Measurements from ENCODE around the gene C4orf50. TPM values are rescaled to one million over a fixed set of nuclear protein-coding genes. Genes with fewer than 3 reads are reported as not detected.

The C4orf50 gene
- total and polyA plus RNA-seq, 2 of the 4 experiments (the other 2 are of a cell fraction): not detected

DNA sequence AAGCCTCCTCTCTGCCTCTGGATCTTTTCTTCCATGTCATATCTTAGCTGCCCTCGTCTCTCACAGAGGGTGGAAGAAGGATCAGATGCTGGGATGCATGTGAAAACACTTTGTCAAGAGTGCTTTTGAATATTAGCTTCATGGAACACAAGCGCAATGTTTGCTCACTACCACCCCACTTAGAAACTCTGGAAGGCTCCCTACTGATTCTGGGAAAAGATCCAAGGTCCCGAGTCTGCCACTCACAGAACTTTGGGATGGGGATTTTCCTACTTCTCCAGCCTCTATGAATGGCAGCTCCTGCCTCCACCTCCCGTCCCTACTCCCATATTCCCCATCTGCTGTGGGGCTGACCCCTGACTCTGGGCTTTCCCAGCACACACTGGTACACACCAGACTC, 85.1 kb downstream of the C4orf50 start:
- Histone ChIP-seq H3K27me3 (ENCODE audit: control insufficient read depth, insufficient read depth, low read length) (peaks cover 12% of the 10 kb centered on the region), H2BK120ac (ENCODE audit: low read depth, low read length) (no peak overlapping the region), H2AK9ac (replicated peaks; ENCODE audit: low read depth, low read length, poor library complexity) (no peak overlapping the region), H3K9ac (ENCODE audit: low read depth, low read length) (no peak overlapping the region), H2AFZ (replicated peaks; ENCODE audit: low read length, poor library complexity) (no peak overlapping the region), H3K9me3 (ENCODE audit: control insufficient read depth, insufficient read depth, low read length) (no peaks in the 10 kb centered on the region), H3K27ac (ENCODE audit: insufficient read depth, low read length) (no peak overlapping the region), H3K18ac (ENCODE audit: low read depth, low read length) (no peak overlapping the region), H4K91ac (ENCODE audit: insufficient read depth, low read depth, low read length) (no peak overlapping the region), H3K4ac (ENCODE audit: low read depth, low read length) (no peak overlapping the region), H2BK20ac (ENCODE audit: low read depth, low read length) (no peak overlapping the region), H3K36me3 (ENCODE audit: control insufficient read depth, insufficient read depth, low read length) (no peaks in the 10 kb centered on the region), H3K79me1 (ENCODE audit: low read depth in 1 of 2, low read length in 2 of 2) (no peaks in the 10 kb centered on the region), H3K4me2 (ENCODE audit: low read depth, low read length) (no peak overlapping the region), H2AK5ac (ENCODE audit: low read depth, low read length) (no peak overlapping the region), H2BK15ac (ENCODE audit: low read depth, low read length) (no peak overlapping the region), H4K5ac (ENCODE audit: low read depth, low read length) (no peak overlapping the region), H3K14ac (replicated peaks; ENCODE audit: low read depth, low read length) (no peak overlapping the region), H3K23ac (ENCODE audit: low read depth, low read length) (no peak overlapping the region), H3K4me1 (ENCODE audit: control insufficient read depth, insufficient read depth, low read length) (no peaks in the 10 kb centered on the region), H3K4me3 (ENCODE audit: insufficient read depth, low read depth, low read length) (no peak overlapping the region), H2BK5ac (ENCODE audit: low read depth, low read length, poor library complexity, severe bottlenecking) (no peak overlapping the region), H4K8ac (ENCODE audit: low read depth in 2 of 2, low read length in 2 of 2) (no peak overlapping the region), H4K20me1 (ENCODE audit: insufficient read depth, low read length) (no peaks in the 10 kb centered on the region), H3K9me1 (ENCODE audit: insufficient read depth, low read length) (no peaks in the 10 kb centered on the region), H3K56ac (ENCODE audit: extremely low read depth, insufficient read depth, low read length) (no peak overlapping the region)
- intact Hi-C loops (cut with micrococcal nuclease) (no loop called here), dilution Hi-C loops (cut with HindIII; ENCODE audit: low sequenced_read_pairs, unreplicated experiment) (no loop called here), in situ Hi-C loops (cut with MboI; ENCODE audit: low sequenced_read_pairs) (no loop called here)
- ChIA-PET CTCF (no interaction called here), POLR2A (ENCODE audit: unreplicated experiment) (no interaction called here)
- ATAC-seq (ENCODE audit: low read depth): no peak
- DNase-seq: no peak
- no TSS peak for BruUV-seq (replicated peaks)
- WGBS, 2 experiments (ENCODE audit: extremely low coverage in 2 of 2, insufficient read length in 1 of 2): 24% methylated on average over 2 of the region's 4 CpGs; no CpG with 5 or more reads in 1 of the 2 experiments
- TF ChIP-seq CHD1 (IDR thresholded peaks at IDR 0.05; ENCODE audit: low read depth, low read length) (no peak), MAZ (IDR thresholded peaks at IDR 0.05; ENCODE audit: borderline replicate concordance, low read depth, low read length) (no peak), BHLHE40 (IDR thresholded peaks at IDR 0.05; ENCODE audit: low read depth, low read length) (no peak), MAFK (IDR thresholded peaks at IDR 0.05; ENCODE audit: low read depth, low read length) (no peak), FOS (IDR thresholded peaks at IDR 0.05; ENCODE audit: low read depth, low read length) (no peak), SMC3 (IDR thresholded peaks at IDR 0.05; ENCODE audit: low read depth, low read length) (no peak), USF2 (IDR thresholded peaks at IDR 0.05; ENCODE audit: low read depth, low read length) (no peak), RAD21 (IDR thresholded peaks at IDR 0.05; ENCODE audit: low read length) (no peak), RCOR1 (IDR thresholded peaks at IDR 0.05; ENCODE audit: insufficient replicate concordance, low read length) (no peak), CTCF (conservative IDR thresholded peaks at IDR 0.05; ENCODE audit: low read depth, low read length) (no peak), CEBPB (IDR thresholded peaks at IDR 0.05; ENCODE audit: low read depth, low read length) (no peak), MXI1 (IDR thresholded peaks at IDR 0.05; ENCODE audit: borderline replicate concordance, low read depth, low read length) (no peak), POLR2A (IDR thresholded peaks at IDR 0.05; ENCODE audit: low read depth, low read length) (no peak)
- TF ChIP-seq, protein P1, sequence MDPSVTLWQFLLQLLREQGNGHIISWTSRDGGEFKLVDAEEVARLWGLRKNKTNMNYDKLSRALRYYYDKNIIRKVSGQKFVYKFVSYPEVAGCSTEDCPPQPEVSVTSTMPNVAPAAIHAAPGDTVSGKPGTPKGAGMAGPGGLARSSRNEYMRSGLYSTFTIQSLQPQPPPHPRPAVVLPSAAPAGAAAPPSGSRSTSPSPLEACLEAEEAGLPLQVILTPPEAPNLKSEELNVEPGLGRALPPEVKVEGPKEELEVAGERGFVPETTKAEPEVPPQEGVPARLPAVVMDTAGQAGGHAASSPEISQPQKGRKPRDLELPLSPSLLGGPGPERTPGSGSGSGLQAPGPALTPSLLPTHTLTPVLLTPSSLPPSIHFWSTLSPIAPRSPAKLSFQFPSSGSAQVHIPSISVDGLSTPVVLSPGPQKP (IDR thresholded peaks at IDR 0.05; ENCODE audit: borderline replicate concordance, low read depth, low read length): no peak

Measured in IMR-90 (cell line).